Large intestine (tissue), 3 donors: ENCODE data around the gene CDKN1A. TPM values are rescaled to one million over a fixed set of nuclear protein-coding genes. Genes with fewer than 3 reads are reported as not detected.

Source experiments
- DNase-seq, 2 donors: peaks; one replicate each; pipeline versions ENCODE4 v3.0.0 to v3.0.0-alpha.2; 2013
- H3K27ac ChIP-seq: one replicate; pipeline ENCODE4 v1.5.1; 2013; ENCODE audit warnings: low read length
- H3K27me3 ChIP-seq: 2 replicates; pipeline ENCODE4 v1.6.1; 2013; ENCODE audit warnings: low read length; ENCODE audit not compliant: control insufficient read depth, insufficient read depth
- H3K36me3 ChIP-seq: 2 replicates; pipeline ENCODE4 v1.6.1; 2013; ENCODE audit warnings: low read length; ENCODE audit not compliant: control insufficient read depth, insufficient read depth
- H3K4me1 ChIP-seq: one replicate; pipeline ENCODE4 v1.6.1; 2013; ENCODE audit warnings: low read length; ENCODE audit not compliant: control insufficient read depth, insufficient read depth
- H3K4me3 ChIP-seq: one replicate; pipeline ENCODE4 v1.5.1; 2013; ENCODE audit warnings: low read length
- H3K9me3 ChIP-seq: one replicate; pipeline ENCODE4 v1.6.1; 2013; ENCODE audit warnings: mild to moderate bottlenecking, low read depth, low read length, moderate library complexity; ENCODE audit not compliant: control insufficient read depth
- WGBS: methylation state at CpG from one replicate; pipeline ENCODE4 v1.1.5; 2013; ENCODE audit warnings: low lambda C conversion rate; ENCODE audit not compliant: insufficient coverage; 5-methylcytosine and 5-hydroxymethylcytosine counted together
- polyA plus RNA-seq: library from polyadenylated mRNA; unstranded; fragments of 120-200 nt; gene quantifications from one replicate; pipeline ENCODE4 v1.2.1, GENCODE V29; 2013

The CDKN1A gene
- polyA plus RNA-seq, 1 donor, result 183 TPM

DNA sequence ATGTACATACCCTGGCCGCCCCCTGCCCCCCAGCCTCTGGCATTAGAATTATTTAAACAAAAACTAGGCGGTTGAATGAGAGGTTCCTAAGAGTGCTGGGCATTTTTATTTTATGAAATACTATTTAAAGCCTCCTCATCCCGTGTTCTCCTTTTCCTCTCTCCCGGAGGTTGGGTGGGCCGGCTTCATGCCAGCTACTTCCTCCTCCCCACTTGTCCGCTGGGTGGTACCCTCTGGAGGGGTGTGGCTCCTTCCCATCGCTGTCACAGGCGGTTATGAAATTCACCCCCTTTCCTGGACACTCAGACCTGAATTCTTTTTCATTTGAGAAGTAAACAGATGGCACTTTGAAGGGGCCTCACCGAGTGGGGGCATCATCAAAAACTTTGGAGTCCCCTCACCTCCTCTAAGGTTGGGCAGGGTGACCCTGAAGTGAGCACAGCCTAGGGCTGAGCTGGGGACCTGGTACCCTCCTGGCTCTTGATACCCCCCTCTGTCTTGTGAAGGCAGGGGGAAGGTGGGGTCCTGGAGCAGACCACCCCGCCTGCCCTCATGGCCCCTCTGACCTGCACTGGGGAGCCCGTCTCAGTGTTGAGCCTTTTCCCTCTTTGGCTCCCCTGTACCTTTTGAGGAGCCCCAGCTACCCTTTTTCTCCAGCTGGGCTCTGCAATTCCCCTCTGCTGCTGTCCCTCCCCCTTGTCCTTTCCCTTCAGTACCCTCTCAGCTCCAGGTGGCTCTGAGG is 7.6 kb downstream of the CDKN1A start:
- no CpG with 5 or more reads among the region's 11 CpGs for WGBS
- DNase-seq, result no peak
- H3K27ac ChIP-seq, result no peak overlapping the region
- no peak overlapping the region for H3K4me3 ChIP-seq
- peaks cover 3% of the 10 kb centered on the region for H3K9me3 ChIP-seq
- H3K4me1 ChIP-seq, result peaks cover 25% of the 10 kb centered on the region
- H3K36me3 ChIP-seq, result peaks cover 39% of the 10 kb centered on the region
- H3K27me3 ChIP-seq, result no peaks in the 10 kb centered on the region

DNA sequence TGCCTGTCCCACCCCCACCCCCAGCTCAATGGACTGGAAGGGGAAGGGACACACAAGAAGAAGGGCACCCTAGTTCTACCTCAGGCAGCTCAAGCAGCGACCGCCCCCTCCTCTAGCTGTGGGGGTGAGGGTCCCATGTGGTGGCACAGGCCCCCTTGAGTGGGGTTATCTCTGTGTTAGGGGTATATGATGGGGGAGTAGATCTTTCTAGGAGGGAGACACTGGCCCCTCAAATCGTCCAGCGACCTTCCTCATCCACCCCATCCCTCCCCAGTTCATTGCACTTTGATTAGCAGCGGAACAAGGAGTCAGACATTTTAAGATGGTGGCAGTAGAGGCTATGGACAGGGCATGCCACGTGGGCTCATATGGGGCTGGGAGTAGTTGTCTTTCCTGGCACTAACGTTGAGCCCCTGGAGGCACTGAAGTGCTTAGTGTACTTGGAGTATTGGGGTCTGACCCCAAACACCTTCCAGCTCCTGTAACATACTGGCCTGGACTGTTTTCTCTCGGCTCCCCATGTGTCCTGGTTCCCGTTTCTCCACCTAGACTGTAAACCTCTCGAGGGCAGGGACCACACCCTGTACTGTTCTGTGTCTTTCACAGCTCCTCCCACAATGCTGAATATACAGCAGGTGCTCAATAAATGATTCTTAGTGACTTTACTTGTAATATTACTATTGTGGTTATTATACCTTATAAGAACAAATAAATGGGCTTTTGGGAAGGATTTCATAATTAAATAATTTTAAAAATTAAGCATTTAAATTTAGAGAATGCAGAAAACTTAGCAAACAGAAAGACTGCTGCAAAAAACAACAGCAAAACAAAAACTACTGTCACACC is 8.4 kb downstream of the CDKN1A start:
- WGBS, result no CpG with 5 or more reads among the region's 10 CpGs
- H3K4me1 ChIP-seq, result peaks cover 27% of the 10 kb centered on the region
- H3K9me3 ChIP-seq, result peaks cover 3% of the 10 kb centered on the region
- no peaks in the 10 kb centered on the region for H3K27me3 ChIP-seq
- H3K27ac ChIP-seq, result no peak overlapping the region
- no peak overlapping the region for H3K4me3 ChIP-seq
- DNase-seq, result peak in 1 of 2 donors; percentile 3
- H3K36me3 ChIP-seq, result peaks cover 39% of the 10 kb centered on the region

DNA sequence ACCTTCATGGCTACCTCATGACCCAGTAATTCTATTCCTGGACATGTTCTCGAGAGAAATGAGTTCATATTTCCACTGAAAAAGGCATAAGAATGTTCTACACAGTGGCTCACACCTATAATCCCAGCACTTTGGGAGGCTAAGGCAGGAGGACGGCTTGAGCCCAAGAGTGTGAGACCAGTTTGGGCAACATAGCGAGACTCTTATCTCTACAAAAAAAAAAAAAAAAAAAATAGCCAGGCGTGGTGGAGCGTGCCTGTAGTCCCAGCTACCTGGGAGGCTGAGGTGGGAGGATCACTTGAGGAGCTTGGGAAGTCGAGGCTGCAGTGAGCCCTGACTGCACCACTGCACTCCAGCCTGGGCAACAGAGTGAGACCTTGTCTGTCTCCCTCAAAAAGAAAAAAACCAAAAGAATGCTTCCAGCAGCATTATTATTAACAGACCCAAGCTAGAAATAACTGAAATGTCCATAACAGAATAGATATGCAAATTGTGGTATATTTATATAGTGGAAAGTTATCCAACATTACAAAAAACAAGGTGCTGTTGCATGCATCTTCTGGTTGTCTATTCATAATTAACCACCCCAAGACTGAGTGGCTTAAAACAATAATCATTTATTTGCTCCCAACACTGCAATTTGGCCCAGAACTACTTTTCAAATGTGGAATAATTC is 9.7 kb downstream of the CDKN1A start:
- Histone ChIP-seq H3K9me3 (peaks cover 3% of the 10 kb centered on the region), H3K27me3 (no peaks in the 10 kb centered on the region), H3K36me3 (peaks cover 39% of the 10 kb centered on the region), H3K4me1 (peaks cover 16% of the 10 kb centered on the region), H3K27ac (no peak overlapping the region), H3K4me3 (no peak overlapping the region)
- DNase-seq, result no peak
- WGBS, result 100% methylated on average over 1 of the region's 6 CpGs

DNA sequence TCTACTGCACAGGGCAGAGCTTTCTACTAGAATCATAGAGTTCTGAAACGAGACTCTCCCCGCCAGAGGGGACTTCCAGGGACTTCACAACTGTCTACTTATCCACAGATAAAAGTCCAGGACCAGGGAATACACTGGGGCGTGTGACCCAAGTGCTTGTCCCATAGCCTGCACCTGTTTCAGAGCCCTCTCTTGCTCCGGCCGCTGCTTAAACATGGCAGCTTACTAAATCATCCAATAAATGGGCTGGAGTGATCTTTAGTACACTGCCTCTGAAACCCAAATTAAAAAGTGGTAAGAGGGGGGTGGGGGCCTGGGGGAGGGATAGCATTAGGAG is 10.2 kb downstream of the CDKN1A start:
- H3K36me3 ChIP-seq, result peaks cover 34% of the 10 kb centered on the region
- H3K4me3 ChIP-seq, result no peak overlapping the region
- H3K4me1 ChIP-seq, result peaks cover 11% of the 10 kb centered on the region
- no peak for DNase-seq
- H3K27me3 ChIP-seq, result no peaks in the 10 kb centered on the region
- peaks cover 3% of the 10 kb centered on the region for H3K9me3 ChIP-seq
- WGBS, result no CpG with 5 or more reads among the region's 5 CpGs
- H3K27ac ChIP-seq, result no peak overlapping the region

DNA sequence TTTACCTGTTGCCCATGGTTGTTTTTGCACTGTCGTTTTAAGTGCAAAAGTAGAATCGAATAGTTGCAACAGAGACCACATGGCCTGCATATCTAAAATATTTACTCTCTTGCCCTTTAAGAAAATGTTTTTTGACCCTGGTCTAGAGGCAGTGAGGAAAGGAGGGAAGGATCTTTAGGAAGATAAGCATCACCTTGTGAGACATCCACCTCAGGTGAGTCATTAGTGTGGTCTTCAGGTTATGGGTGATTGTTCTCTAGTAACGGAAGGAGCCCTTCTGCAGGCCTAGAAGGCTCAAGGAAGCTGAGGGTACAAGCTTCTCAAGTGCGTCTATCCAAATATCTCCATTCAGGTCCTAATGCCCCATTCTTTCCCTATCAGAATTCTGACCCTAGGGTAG is 12.5 kb downstream of the CDKN1A start:
- Histone ChIP-seq H3K27me3 (no peaks in the 10 kb centered on the region), H3K36me3 (peaks cover 11% of the 10 kb centered on the region), H3K27ac (no peak overlapping the region), H3K4me1 (peaks cover 6% of the 10 kb centered on the region), H3K4me3 (no peak overlapping the region), H3K9me3 (no peaks in the 10 kb centered on the region)
- DNase-seq, result no peak
- 90% methylated on average over 3 of the region's 4 CpGs for WGBS

DNA sequence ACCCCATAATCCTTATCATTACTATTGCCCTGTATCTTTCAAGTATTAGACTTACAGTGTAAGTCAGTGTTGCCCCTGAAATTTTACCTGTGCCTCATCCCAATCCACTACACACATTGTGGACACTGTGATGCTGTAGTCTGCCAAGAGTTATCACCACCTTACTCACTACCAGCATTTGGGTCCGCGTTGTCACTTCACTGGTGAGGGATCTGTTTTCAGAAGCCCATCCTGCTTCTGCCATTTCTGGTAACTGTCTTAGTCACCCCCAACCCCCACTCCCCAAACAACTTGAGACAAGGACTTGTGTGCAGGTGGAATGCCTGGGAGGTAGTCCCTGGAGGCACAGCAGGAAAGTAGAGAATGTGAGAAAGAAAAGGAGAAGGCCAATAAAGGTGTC is 13.1 kb downstream of the CDKN1A start:
- peaks cover 6% of the 10 kb centered on the region for H3K4me1 ChIP-seq
- H3K27me3 ChIP-seq, result no peaks in the 10 kb centered on the region
- no CpG with 5 or more reads among the region's 2 CpGs for WGBS
- no peak for DNase-seq
- no peak overlapping the region for H3K4me3 ChIP-seq
- no peaks in the 10 kb centered on the region for H3K9me3 ChIP-seq
- H3K36me3 ChIP-seq, result peaks cover 5% of the 10 kb centered on the region
- peak overlapping the region; percentile 36 for H3K27ac ChIP-seq

DNA sequence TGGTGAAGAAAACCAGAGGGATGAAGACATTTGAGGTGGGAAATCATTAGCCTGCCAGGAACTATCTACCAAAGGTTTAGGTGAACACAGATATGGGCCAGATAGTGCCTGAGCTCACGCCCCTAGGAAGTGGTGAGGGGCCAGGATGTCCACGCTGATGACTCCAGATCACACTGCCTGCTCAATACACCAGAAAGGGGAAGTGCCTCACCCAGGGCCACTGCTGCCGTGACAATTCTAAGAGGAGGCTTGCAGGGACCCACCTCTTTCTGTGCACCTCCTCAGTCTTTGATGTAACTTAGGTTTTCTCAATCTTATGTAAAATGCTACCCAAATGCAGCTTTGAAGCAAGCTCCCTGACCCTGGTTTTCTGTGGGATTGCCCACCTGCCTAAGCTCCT is 13.7 kb downstream of the CDKN1A start:
- no peaks in the 10 kb centered on the region for H3K27me3 ChIP-seq
- H3K9me3 ChIP-seq, result no peaks in the 10 kb centered on the region
- WGBS, result no CpG with 5 or more reads among the region's 3 CpGs
- H3K4me3 ChIP-seq, result no peak overlapping the region
- DNase-seq, result no peak
- H3K4me1 ChIP-seq, result peaks cover 6% of the 10 kb centered on the region
- H3K36me3 ChIP-seq, result no peaks in the 10 kb centered on the region
- no peak overlapping the region for H3K27ac ChIP-seq

DNA sequence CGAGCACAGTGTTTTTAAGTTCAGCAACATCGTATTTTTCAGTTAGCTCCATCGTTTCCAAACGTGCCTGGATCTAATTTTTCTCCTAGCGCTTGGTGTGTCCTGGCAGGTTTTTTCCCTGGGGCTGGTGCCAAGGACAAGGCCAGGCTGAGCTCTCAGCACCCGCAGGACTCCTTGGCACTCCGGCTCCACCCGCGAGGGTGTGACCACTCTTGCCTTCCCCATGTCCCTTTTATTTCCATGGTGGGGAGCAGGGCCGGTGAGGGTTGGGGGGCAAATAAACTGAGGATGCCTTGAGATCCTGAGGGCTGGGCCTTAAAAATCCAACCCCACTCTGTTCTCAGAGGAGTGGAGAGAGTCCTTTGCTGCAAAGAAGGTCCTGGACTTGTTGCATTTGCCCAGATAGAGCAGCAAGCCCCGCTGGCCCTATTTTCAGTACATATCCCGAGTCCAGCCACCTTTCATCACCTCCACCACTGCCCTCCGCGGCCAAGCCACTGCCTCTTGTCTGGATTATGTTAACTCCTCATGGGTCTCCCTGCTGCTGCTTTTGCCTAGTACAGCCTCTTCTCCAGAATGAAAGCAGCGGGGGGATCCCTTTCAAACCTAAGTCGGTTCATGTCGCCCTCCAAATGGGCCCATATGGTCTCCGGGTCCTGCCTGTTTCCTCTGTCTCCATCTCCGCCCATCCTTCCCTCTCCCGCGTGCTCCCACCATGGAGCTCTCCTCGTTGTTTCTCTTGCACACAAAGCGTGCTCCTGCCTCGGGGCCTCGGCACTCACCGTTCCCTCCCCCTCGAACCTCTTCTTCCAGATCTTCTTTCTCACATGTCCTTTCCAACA is 14.6 kb downstream of the CDKN1A start:
- H3K27ac ChIP-seq, result no peak overlapping the region
- DNase-seq, result no peak
- no peaks in the 10 kb centered on the region for H3K9me3 ChIP-seq
- WGBS, result 70% methylated on average over 7 of the region's 27 CpGs
- H3K4me1 ChIP-seq, result peaks cover 8% of the 10 kb centered on the region
- no peaks in the 10 kb centered on the region for H3K36me3 ChIP-seq
- H3K4me3 ChIP-seq, result no peak overlapping the region
- H3K27me3 ChIP-seq, result no peaks in the 10 kb centered on the region

DNA sequence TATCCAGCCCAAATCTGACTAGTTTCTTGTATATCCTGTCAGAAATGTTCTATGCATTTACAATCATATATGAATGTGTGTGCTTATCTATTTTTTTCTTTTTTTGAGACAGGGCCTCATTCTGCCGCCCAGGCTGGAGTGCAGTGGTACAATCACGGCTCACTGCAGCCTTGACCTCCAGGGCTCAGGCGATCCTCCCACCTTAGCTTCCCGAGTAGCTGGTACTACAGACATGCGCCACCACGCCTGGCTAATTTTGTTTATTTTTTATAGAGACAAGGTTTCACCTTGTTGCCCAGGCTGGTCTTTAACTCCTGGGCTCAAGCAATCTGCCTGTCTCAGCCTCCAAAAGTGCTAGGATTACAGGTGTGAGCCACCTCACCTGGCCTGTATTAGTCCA is 16.1 kb downstream of the CDKN1A start:
- no peak overlapping the region for H3K4me3 ChIP-seq
- no peak overlapping the region for H3K27ac ChIP-seq
- DNase-seq, result no peak
- no peaks in the 10 kb centered on the region for H3K36me3 ChIP-seq
- WGBS, result no CpG with 5 or more reads among the region's 6 CpGs
- peaks cover 21% of the 10 kb centered on the region for H3K4me1 ChIP-seq
- no peaks in the 10 kb centered on the region for H3K9me3 ChIP-seq
- H3K27me3 ChIP-seq, result no peaks in the 10 kb centered on the region

DNA sequence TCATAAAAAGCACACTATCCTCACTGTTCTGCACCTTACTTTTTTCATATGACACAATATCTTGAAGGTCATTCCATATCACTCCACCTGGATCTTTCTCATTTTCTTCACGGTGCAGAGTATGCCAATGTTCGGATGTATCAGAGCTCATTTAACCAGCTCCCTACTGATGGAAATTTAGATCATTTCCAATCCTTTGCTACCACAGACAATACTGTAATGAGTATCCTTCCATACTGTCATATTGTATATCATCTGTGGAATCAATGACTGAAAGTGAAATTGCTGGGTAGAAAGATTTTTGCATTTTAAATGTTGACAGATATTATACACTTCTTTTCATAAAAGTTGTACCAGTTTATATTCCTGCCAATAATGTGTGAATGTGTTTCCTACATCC is 16.9 kb downstream of the CDKN1A start:
- no peaks in the 10 kb centered on the region for H3K27me3 ChIP-seq
- H3K4me1 ChIP-seq, result peaks cover 21% of the 10 kb centered on the region
- no peak overlapping the region for H3K4me3 ChIP-seq
- no peaks in the 10 kb centered on the region for H3K9me3 ChIP-seq
- no peak for DNase-seq
- no peaks in the 10 kb centered on the region for H3K36me3 ChIP-seq
- no peak overlapping the region for H3K27ac ChIP-seq
- 40% methylated on average over 1 of the region's 2 CpGs for WGBS
